D721Med (cell line): ENCODE data around the gene LEKR1.

ENCODE experiments used
- DNase-seq: peaks from one replicate; pipeline ENCODE4 v3.0.0; 2011; ENCODE audit warnings: low spot score; ENCODE audit not compliant: insufficient read length
- FAIRE-seq: peaks from 2 replicates; lab custom pipeline; 2011; peaks lifted over from hg19 to GRCh38; lab: Jason Lieb, UNC
- TF ChIP-seq, protein P1 (sequence below): IDR thresholded peaks from 2 replicates; pipeline ENCODE4 v1.5.1; 2012; ENCODE audit warnings: mild to moderate bottlenecking, control low read depth; ENCODE audit not compliant: insufficient read depth; ENCODE audit errors: missing control alignments

The LEKR1 gene

DNA sequence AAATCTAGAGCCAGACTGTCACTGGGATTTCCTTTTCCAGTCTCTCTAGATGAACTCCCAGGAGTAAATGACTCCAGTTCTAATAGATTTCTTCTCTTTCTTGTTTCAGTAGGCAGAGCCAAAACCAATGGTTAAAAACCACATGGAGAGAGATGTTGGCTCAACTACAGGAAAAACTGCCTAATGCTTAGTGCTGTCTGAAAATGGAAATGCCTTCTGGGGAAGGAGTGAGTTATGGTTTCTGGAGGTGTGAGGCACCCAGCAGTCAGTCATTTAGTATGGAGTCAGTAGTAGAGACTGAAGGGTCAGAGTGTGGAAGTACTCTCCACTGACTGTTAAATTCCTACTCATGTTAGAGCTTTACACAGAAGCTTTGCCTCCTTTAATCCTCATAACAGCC is 197.1 kb downstream of the LEKR1 start:
- no peak for FAIRE-seq
- TF ChIP-seq, protein P1, sequence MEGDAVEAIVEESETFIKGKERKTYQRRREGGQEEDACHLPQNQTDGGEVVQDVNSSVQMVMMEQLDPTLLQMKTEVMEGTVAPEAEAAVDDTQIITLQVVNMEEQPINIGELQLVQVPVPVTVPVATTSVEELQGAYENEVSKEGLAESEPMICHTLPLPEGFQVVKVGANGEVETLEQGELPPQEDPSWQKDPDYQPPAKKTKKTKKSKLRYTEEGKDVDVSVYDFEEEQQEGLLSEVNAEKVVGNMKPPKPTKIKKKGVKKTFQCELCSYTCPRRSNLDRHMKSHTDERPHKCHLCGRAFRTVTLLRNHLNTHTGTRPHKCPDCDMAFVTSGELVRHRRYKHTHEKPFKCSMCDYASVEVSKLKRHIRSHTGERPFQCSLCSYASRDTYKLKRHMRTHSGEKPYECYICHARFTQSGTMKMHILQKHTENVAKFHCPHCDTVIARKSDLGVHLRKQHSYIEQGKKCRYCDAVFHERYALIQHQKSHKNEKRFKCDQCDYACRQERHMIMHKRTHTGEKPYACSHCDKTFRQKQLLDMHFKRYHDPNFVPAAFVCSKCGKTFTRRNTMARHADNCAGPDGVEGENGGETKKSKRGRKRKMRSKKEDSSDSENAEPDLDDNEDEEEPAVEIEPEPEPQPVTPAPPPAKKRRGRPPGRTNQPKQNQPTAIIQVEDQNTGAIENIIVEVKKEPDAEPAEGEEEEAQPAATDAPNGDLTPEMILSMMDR: no peak
- no peak for DNase-seq

DNA sequence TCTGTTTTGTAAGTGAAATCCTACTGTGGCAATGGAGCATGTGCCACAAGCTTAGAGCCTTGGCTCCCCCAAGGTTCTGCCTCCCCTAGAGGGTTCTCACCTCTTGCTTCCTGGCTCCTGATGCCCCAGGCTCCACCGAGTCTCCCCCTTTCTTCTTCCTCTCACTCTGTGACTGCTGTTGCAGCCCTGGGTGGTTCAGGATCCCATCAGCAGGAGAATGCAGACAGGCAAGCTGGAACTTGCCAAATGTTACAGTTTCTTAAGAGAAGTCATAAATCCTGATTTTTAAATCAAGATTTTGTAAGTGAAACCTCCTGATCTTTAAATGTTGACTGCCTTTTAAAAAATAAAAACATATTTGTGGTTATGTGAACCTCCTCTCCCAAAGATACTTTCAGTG is 199.9 kb downstream of the LEKR1 start:
- no peak for FAIRE-seq
- TF ChIP-seq, protein P1: no peak

DNA sequence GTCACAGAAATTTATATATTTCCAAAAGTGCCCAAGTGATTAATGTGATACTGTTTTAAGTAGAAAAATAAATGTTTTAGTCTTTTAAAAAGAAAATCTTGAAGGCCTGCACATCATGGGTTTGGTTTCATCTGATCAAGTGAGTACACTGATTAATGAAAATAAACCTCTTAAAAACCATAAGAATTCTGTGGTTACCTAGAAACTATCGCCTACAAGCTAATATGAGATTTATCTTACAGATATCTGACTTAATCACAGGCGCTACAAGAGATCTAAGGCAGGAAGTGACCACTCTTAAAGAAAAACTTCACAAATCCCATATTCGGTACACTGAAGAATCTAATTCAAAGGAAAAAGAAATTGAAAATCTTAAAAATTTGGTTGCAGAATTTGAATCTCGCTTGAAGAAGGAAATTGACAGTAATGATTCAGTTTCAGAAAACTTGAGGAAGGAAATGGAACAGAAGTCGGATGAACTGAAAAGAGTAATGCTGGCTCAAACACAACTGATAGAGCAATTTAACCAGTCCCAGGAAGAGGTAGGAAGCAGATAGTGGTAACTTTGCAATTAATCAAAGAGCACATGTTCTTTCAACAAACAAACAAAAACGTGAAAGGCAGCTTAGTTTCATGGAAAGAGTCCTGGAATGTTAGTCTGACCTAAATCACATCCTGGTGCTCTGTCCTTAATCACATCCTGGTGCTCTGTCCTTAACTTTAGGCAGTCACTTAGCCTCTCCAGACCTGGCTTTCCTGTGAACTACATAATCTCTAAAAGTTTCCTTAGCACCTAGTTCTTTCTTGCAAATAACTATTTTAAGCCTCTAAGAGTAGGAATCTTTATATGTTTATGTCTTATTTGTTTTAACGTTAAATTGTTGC is 201.9 kb downstream of the LEKR1 start:
- TF ChIP-seq, protein P1: no peak
- FAIRE-seq (no peak), DNase-seq (no peak)

More for the DNA sequence above, 199.9 kb downstream of the LEKR1 start:
- DNase-seq: no peak

DNA sequence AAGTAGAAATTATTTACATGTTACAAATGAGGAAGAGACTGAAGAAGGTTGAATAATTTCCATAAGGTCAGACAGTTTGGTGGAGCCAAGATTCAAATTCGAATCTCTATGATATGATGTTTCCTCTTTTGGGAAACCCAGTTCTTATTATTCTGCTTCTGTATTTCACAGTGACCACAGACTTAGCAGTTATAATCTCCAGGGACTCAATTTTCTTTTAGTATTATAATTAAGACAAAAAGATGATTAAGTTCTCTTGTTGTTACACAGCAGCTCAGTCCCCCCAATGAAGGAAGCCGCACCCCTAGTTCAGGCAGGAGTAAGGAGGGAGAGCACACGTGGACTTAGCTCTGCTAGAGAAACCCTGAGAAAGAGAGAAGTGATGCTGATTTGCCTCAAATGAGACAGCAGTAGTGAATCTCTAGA is 203.2 kb downstream of the LEKR1 start:
- DNase-seq (no peak), FAIRE-seq (no peak)
- TF ChIP-seq, protein P1: no peak

DNA sequence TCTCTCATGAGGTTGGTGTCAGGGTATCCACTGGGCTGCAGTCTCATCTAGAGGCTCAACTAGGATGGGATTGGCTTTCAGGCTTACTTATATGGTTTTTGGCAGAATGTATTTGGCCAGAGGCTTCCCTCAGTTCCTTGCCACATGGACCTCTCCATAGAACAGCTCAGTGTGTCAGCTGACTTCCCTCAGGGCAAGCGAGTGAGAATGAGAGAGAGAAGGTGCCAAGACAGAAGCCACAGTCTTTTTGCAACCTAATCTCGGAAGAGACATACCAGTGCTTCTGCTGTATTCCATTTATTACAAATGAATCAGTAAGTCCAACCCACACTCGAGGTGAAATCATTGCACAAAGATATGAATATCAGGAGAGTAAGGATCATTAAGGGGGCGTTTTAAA is 204.6 kb downstream of the LEKR1 start:
- DNase-seq (no peak), FAIRE-seq (no peak)
- TF ChIP-seq, protein P1: no peak

DNA sequence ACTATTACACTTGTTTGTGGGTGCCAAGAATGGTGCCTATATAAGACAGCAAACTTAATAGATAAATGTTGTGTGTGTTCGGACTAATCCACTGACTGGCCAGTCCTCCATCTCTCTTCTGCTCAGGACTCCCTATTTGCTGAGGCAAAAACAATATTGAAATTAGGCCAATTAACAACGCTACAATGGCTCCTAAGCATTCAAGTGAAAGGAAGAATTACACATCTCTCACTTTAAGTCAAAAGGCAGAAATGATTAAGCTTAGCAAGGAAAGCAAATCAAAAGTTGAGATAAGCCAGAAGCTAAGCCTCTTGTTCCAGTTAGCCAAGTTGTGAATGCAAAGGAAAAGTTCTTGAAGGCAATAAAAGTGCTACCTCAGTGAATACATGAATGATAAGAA is 206.8 kb downstream of the LEKR1 start:
- TF ChIP-seq, protein P1: no peak
- DNase-seq: no peak
- FAIRE-seq: no peak

DNA sequence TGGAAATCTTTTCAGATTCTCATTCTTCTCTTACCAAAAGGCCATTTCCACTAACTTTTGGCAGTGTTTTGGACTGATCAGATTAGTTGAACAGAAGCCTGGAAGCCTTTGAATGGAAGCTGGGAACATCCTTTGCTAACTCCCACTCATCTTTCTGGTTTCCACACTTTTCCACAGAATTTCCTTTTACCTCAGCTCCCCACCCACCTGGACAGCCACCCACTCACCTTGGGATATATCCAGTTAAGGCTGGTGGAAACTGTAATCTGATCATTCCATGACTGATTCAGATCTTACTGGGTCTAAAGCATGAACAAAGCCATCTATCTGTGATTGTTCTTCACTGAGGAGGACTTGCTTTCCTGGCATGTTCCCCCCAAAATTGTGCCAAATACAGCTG is 214.3 kb downstream of the LEKR1 start:
- no peak for DNase-seq
- TF ChIP-seq, protein P1: no peak
- FAIRE-seq: no peak
